Ishikawa (cell line): ENCODE data around the gene TXLNA.

Experiments
- CEBPB ChIP-seq: IDR thresholded peaks from 2 replicates; pipeline ENCODE4 v1.6.1; 2012
- CREB1 ChIP-seq: IDR thresholded peaks from 2 replicates; pipeline ENCODE4 v1.6.1; 2012; ENCODE audit warnings: low read depth
- EGR1 ChIP-seq: IDR thresholded peaks from 2 replicates; pipeline ENCODE4 v1.6.1; 2012
- EP300 ChIP-seq: IDR thresholded peaks from 2 replicates; pipeline ENCODE4 v1.6.1; 2012; ENCODE audit warnings: borderline replicate concordance
- NFIC ChIP-seq: IDR thresholded peaks from 2 replicates; pipeline ENCODE4 v1.6.1; 2012
- RAD21 ChIP-seq: IDR thresholded peaks from 2 replicates; pipeline ENCODE4 v1.6.1; 2012; ENCODE audit warnings: low read depth
- TAF1 ChIP-seq: IDR thresholded peaks from 2 replicates; pipeline ENCODE4 v1.6.1; 2012; ENCODE audit warnings: low read depth, mild to moderate bottlenecking
- TEAD4 ChIP-seq: IDR thresholded peaks from 2 replicates; pipeline ENCODE4 v1.6.1; 2012
- YY1 ChIP-seq: IDR thresholded peaks from 2 replicates; pipeline ENCODE4 v1.6.1; 2012; ENCODE audit warnings: low read depth
- ZBTB7A ChIP-seq: IDR thresholded peaks from 2 replicates; pipeline ENCODE4 v1.6.1; 2012; ENCODE audit warnings: low read depth
- TF ChIP-seq, protein P1 (sequence below): IDR thresholded peaks from 2 replicates; pipeline ENCODE4 v1.6.1; 2012
- TF ChIP-seq, protein P2 (sequence below): IDR thresholded peaks from 2 replicates; pipeline ENCODE4 v1.6.1; 2012
- TF ChIP-seq, protein P3 (sequence below): IDR thresholded peaks from 2 replicates; pipeline ENCODE4 v1.6.1; 2012; ENCODE audit warnings: low read depth, mild to moderate bottlenecking

DNA sequence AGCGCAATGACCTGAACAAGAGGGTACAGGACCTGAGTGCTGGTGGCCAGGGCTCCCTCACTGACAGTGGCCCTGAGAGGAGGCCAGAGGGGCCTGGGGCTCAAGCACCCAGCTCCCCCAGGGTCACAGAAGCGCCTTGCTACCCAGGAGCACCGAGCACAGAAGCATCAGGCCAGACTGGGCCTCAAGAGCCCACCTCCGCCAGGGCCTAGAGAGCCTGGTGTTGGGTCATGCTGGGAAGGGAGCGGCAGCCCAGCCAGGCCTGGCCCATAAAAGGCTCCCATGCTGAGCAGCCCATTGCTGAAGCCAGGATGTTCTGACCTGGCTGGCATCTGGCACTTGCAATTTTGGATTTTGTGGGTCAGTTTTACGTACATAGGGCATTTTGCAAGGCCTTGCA lies 15.5 kb downstream of the TXLNA start:
- TF ChIP-seq CEBPB (no peak), NFIC (no peak), ZBTB7A (no peak), RAD21 (no peak), EP300 (no peak), YY1 (no peak), EGR1 (no peak), TEAD4 (no peak), TAF1 (no peak), CREB1 (no peak)
- TF ChIP-seq, protein P1, sequence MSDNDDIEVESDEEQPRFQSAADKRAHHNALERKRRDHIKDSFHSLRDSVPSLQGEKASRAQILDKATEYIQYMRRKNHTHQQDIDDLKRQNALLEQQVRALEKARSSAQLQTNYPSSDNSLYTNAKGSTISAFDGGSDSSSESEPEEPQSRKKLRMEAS: no peak
- TF ChIP-seq, protein P2, sequence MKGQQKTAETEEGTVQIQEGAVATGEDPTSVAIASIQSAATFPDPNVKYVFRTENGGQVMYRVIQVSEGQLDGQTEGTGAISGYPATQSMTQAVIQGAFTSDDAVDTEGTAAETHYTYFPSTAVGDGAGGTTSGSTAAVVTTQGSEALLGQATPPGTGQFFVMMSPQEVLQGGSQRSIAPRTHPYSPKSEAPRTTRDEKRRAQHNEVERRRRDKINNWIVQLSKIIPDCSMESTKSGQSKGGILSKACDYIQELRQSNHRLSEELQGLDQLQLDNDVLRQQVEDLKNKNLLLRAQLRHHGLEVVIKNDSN: no peak
- TF ChIP-seq, protein P3, sequence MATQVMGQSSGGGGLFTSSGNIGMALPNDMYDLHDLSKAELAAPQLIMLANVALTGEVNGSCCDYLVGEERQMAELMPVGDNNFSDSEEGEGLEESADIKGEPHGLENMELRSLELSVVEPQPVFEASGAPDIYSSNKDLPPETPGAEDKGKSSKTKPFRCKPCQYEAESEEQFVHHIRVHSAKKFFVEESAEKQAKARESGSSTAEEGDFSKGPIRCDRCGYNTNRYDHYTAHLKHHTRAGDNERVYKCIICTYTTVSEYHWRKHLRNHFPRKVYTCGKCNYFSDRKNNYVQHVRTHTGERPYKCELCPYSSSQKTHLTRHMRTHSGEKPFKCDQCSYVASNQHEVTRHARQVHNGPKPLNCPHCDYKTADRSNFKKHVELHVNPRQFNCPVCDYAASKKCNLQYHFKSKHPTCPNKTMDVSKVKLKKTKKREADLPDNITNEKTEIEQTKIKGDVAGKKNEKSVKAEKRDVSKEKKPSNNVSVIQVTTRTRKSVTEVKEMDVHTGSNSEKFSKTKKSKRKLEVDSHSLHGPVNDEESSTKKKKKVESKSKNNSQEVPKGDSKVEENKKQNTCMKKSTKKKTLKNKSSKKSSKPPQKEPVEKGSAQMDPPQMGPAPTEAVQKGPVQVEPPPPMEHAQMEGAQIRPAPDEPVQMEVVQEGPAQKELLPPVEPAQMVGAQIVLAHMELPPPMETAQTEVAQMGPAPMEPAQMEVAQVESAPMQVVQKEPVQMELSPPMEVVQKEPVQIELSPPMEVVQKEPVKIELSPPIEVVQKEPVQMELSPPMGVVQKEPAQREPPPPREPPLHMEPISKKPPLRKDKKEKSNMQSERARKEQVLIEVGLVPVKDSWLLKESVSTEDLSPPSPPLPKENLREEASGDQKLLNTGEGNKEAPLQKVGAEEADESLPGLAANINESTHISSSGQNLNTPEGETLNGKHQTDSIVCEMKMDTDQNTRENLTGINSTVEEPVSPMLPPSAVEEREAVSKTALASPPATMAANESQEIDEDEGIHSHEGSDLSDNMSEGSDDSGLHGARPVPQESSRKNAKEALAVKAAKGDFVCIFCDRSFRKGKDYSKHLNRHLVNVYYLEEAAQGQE: no peak
